Mucosa of rectum (tissue), 2 donors: Measurements from ENCODE around the gene RRAS.
"Not testable (repeated sequence)": the region's sequence is repeated elsewhere in the genome, so short reads cannot be mapped to it uniquely, and the experiment has no call there.

Experiments used
- H3K27ac ChIP-seq, 2 donors: one replicate each; pipeline ENCODE4 v1.7.0; 2013; ENCODE audit warnings: inconsistent platforms in 2 of 2, low read depth in 2 of 2, low read length in 2 of 2
- H3K27me3 ChIP-seq, 2 donors: one replicate each; pipeline ENCODE4 v1.7.0; 2013; ENCODE audit warnings: low read length in 2 of 2; ENCODE audit not compliant: control insufficient read depth in 2 of 2, insufficient read depth in 2 of 2
- H3K36me3 ChIP-seq, 2 donors: one replicate each; pipeline ENCODE4 v1.7.0; 2013; ENCODE audit warnings: low read length in 2 of 2; ENCODE audit not compliant: control insufficient read depth in 2 of 2, insufficient read depth in 2 of 2
- H3K4me1 ChIP-seq, 2 donors: one replicate each; pipeline ENCODE4 v1.7.0; 2013; ENCODE audit warnings: low read length in 2 of 2, mild to moderate bottlenecking in 1 of 2; ENCODE audit not compliant: control insufficient read depth in 2 of 2, insufficient read depth in 2 of 2
- H3K4me3 ChIP-seq, 2 donors: one replicate each; pipeline ENCODE4 v1.7.0; 2013; ENCODE audit warnings: low read length in 2 of 2
- H3K9ac ChIP-seq, 2 donors: one replicate each; pipeline ENCODE4 v1.7.0; 2013; ENCODE audit warnings: low read length in 2 of 2, low read depth in 1 of 2, mild to moderate bottlenecking in 1 of 2
- H3K9me3 ChIP-seq, 2 donors: one replicate each; pipeline ENCODE4 v1.7.0; 2013; ENCODE audit warnings: low read length in 2 of 2; ENCODE audit not compliant: control insufficient read depth in 2 of 2
- donor health status: healthy.
- donor health status: Normal muscosa, but diverticular disease.

The RRAS gene

DNA sequence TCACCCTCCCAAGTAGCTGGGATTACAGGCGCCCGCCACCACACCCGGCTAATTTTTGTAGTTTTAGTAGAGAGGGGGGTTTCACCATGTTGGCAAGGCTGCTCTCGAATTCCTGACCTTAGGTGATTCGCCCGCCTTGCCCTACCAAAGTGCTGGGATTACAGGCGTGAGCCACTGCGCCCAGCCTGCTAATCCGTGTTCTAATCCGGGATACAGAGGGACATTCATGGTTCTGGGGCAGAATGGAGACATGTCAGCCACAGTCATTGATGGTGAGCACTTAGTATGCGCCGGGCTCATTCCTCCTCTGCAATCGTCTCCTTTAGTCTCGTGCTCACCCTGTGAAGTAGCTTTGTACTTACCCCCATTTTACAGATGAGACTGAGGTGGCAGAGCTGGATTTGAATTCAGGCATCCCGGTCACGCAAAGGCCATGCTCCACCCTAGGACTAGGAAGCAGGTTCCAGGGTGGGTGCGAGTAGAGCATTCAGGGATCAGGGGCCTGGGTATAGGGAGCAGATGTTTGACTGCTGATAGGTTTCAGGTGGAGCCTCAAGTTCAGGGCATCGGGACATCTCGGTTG lies 8.2 kb downstream of the RRAS start:
- H3K27ac ChIP-seq, result no peak overlapping the region
- H3K4me3 ChIP-seq, result no peak overlapping the region

DNA sequence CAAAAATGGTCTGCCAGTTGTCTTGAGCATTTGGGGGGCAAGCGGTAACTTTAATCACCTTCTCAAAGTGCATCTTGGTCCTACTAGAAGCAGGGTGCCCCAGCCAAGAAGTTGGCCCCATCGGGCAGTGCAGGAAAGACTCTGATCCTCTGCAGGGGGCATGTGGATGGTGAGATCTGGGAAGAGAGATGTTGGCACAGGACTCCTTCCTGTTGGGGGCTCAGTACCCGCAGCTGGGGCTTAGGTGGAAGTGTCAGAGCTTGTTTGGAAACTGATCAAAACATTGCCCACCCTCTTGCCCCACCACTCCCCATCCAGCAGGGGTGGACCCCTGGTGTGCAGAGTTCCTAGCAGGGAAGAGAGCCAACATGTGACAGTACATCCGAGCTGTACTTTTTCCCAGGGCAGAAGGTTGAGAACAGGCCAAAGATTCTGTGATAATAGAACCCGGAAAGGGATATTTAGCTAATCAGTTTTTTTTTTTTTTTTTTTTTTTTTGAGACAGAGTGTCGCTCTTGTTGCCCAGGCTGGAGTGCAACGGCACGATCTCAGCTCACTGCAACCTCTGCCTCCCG lies 8.8 kb downstream of the RRAS start:
- H3K9ac ChIP-seq, result no peak overlapping the region
- no peak overlapping the region for H3K4me3 ChIP-seq
- H3K9me3 ChIP-seq, result no peaks in the 10 kb centered on the region
- no peaks in the 10 kb centered on the region for H3K27me3 ChIP-seq
- no peak overlapping the region for H3K27ac ChIP-seq
- H3K36me3 ChIP-seq, result peaks cover 3 to 7% of the 10 kb centered on the region in 2 donors
- no peaks in the 10 kb centered on the region for H3K4me1 ChIP-seq

More for the DNA sequence above, 8.2 kb downstream of the RRAS start:
- H3K27me3 ChIP-seq, result no peaks in the 10 kb centered on the region
- H3K4me1 ChIP-seq, result peaks cover 0 to under 1% of the 10 kb centered on the region in 2 donors
- no peaks in the 10 kb centered on the region for H3K9me3 ChIP-seq
- H3K9ac ChIP-seq, result no peak overlapping the region
- peaks cover 3 to 9% of the 10 kb centered on the region in 2 donors for H3K36me3 ChIP-seq

DNA sequence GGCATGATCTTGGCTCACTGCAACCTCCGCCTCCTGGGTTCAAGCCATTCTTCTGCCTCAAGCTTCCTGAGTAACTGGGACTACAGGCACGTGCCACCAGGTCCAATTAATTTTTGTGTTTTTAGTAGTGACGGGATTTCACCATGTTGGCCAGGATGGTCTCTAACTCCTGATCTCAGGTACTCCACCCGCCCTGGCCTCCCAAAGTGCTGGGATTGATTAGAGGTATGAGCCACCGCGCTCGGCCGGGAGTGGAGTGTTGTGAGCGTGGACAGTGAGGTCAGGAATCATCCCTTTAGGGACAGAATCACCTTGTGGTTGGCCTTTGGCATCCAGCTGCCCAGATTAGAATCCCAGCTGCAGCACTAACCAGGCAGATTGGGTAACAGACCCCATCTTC lies 10.3 kb downstream of the RRAS start:
- no peak overlapping the region for H3K9ac ChIP-seq
- H3K9me3 ChIP-seq, result no peaks in the 10 kb centered on the region
- H3K4me3 ChIP-seq, result no peak overlapping the region
- no peaks in the 10 kb centered on the region for H3K4me1 ChIP-seq
- H3K27ac ChIP-seq, result no peak overlapping the region
- H3K36me3 ChIP-seq, result peaks cover 8 to 11% of the 10 kb centered on the region in 2 donors
- no peaks in the 10 kb centered on the region for H3K27me3 ChIP-seq

DNA sequence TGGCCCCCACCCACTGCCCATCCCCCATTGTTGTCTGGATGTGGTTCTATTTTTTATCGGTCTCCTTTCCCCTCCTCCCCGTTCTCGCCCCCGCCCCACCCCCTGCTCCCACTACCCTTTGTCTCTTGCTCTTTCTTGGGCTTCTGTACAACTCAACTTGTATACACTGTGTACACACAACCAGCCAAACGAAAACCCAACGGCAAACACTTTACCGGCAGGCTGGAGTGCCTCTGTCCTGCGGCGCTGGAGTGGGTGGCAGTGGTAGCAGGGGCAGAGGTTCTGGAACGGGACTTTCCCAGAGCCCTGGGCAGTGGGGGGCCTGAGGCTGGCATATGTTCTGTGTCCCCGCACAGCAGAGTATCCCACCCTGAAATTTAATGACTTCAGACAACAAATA lies 13.7 kb downstream of the RRAS start:
- peaks cover 14 to 24% of the 10 kb centered on the region in 2 donors for H3K36me3 ChIP-seq

DNA sequence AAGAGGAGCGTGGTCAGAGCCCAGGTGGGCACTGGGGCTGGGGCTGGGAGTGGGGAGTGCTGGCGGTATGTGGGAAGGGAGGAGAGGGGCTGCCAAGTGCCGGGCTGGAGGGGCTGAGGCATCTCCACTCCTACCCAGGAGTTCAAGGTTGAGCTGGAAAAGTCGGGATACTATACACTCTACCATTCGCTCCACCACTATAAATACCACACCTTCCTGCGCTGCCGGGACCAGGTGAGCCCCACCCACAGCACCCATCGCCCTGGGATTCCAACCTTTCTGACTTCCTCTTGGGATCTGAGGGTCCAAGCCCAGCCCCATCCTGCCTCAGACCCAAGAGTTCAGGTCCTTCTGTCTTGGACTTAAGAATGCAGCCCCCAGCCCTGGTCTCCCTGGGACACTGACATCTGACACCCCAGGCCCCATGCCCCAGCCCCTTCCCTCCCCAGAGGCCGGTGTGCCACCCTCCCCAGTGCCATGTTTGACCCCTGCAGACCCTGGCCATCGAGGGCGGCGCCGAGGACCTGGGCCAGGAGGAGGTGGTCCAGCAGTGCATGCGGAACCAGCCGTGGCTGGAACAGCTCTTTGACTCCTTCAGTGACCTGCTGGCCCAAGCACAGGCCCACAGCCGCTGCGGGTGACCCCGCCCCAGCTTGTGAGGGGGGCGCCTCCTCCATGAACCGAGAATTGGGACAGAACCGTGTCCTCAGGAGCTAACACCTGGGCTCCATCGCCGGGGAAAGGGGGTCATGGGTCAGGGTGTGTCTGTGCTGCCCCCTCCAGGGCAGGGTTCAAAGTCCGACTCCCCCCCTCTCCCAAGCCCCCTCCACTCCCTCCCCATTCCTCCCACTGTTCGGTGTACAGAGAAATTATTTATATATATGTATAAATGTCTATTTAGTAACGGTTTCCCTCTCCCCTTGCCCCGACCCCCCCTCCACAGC lies 14.7 kb downstream of the RRAS start:
- H3K4me3 ChIP-seq, result no peak overlapping the region
- H3K9ac ChIP-seq, result no peak overlapping the region
- H3K4me1 ChIP-seq, result no peaks in the 10 kb centered on the region
- no peaks in the 10 kb centered on the region for H3K27me3 ChIP-seq
- peaks cover 15 to 26% of the 10 kb centered on the region in 2 donors for H3K36me3 ChIP-seq
- no peaks in the 10 kb centered on the region for H3K9me3 ChIP-seq
- H3K27ac ChIP-seq, result no peak overlapping the region

More for the DNA sequence above, 13.7 kb downstream of the RRAS start:
- Histone ChIP-seq H3K4me3 (no peak overlapping the region), H3K9ac (no peak overlapping the region), H3K4me1 (no peaks in the 10 kb centered on the region), H3K9me3 (no peaks in the 10 kb centered on the region), H3K27ac (no peak overlapping the region), H3K27me3 (no peaks in the 10 kb centered on the region)

DNA sequence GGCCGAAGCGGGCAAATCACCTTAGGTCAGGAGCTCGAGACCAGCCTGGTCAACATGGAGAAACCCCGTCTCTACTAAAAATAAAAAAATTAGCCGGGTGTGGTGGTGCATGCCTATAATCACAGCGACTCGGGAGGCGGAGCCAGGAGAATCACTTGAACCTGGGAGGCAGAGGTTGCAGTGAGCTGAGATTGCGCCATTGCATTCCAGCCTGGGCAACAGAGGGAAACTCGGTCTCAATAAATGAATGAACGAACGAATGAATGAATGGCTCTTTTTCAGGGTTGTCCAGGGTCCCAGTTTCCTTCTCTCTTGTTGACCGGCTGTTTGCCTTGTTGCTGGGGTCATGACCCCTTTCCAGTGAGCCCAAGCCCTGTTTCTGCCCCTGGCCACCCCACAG lies 22.1 kb downstream of the RRAS start:
- H3K27ac ChIP-seq, H3K4me1 ChIP-seq, H3K9me3 ChIP-seq, H3K4me3 ChIP-seq, H3K9ac ChIP-seq, H3K27me3 ChIP-seq: not testable (repeated sequence)
- H3K36me3 ChIP-seq, result peaks cover 42 to 53% of the 10 kb centered on the region in 2 donors

DNA sequence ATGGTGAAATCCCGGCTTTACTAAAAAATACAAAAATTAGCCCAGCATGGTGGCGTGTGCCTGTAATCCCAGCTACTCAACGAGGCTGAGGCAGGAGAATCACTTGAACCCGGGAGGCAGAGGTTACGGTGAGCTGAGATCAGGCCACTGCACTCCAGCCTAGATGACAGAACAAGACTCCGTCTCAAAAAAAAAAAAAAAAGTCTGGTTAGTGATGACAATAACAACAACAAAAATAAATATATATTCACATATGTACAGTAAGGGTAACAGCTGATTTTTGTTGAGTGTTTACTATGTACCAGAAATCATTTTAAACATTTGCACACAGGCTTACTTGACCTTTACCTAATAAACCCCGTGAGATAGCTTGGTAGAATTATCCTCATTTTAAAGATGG lies 23.0 kb downstream of the RRAS start:
- Histone ChIP-seq H3K36me3 (peaks cover 46 to 53% of the 10 kb centered on the region in 2 donors), H3K9ac (no peak overlapping the region), H3K4me1 (peaks cover 0 to 7% of the 10 kb centered on the region in 2 donors), H3K27ac (no peak overlapping the region), H3K27me3 (no peaks in the 10 kb centered on the region), H3K9me3 (no peaks in the 10 kb centered on the region), H3K4me3 (no peak overlapping the region)

DNA sequence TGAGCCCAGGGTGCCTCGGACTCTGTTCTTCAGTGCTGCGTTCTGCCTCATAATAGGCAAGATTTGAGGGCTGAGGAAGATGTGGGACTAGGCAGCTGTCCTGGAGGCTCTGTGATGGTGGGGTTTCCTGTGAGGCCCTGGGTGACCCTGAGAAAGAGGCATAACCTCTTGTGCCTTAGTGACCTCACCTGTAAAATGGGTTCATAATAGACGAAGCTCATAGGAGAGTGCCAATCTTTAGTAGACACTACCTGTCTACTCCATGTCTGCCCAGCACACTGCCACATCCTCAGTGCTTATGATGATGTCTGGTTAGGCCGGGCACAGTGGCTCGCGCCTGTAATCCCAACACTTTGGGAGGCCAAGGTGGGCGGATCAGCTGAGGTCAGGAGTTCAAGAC lies 23.4 kb downstream of the RRAS start:
- Histone ChIP-seq H3K9ac (no peak overlapping the region), H3K27me3 (no peaks in the 10 kb centered on the region), H3K36me3 (peaks cover 45 to 49% of the 10 kb centered on the region in 2 donors), H3K4me1 (peaks cover 0 to 7% of the 10 kb centered on the region in 2 donors), H3K4me3 (no peak overlapping the region), H3K27ac (no peak overlapping the region), H3K9me3 (no peaks in the 10 kb centered on the region)

DNA sequence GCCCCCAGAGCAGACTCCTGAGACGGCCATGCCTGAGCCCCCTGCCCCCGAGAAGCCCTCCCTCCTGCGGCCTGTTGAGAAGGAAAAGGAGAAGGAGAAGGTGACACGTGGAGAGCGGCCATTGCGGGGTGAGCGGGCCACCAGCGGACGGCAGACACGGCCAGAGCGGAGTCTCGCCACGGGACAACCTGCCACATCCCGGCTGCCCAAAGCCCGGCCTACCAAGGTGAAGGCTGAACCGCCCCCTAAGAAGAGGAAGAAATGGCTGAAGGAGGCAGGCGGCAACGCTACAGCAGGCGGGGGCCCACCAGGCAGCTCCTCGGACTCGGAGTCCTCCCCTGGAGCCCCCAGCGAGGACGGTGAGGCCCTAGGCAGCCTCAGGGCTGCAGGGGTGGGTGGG lies 24.1 kb downstream of the RRAS start:
- Histone ChIP-seq H3K36me3 (peaks cover 42 to 48% of the 10 kb centered on the region in 2 donors), H3K9ac (no peak overlapping the region), H3K27ac (no peak overlapping the region), H3K27me3 (no peaks in the 10 kb centered on the region), H3K9me3 (no peaks in the 10 kb centered on the region), H3K4me3 (no peak overlapping the region), H3K4me1 (peaks cover 0 to 7% of the 10 kb centered on the region in 2 donors)
